Esophagus squamous epithelium (tissue), 5 donors: ENCODE results near the gene CFAP43. TPM values are rescaled to one million over a fixed set of nuclear protein-coding genes. Genes with fewer than 3 reads are reported as not detected.
"Not testable (repeated sequence)": the region's sequence is repeated elsewhere in the genome, so short reads cannot be mapped to it uniquely, and the experiment has no call there.

Source experiments
- DNase-seq: peaks from one replicate; lab custom pipeline; 2025; lab: John Stamatoyannopoulos, UW
- H3K27ac ChIP-seq, 4 donors: fragments of 200-600 bp; sonication (generic); one replicate each; pipeline ENCODE4 v1.5.1; 2016 to 2019; ENCODE audit warnings: mild to moderate bottlenecking in 1 of 4
- H3K27me3 ChIP-seq, 4 donors: fragments of 200-600 bp; sonication (generic); 1 replicate in 3 of 4; 2 replicates in 1 of 4; pipeline versions ENCODE4 v1.5.1 to v1.6.0; 2017 to 2021; ENCODE audit warnings: antibody characterized with exemption in 1 of 4
- H3K36me3 ChIP-seq, 3 donors: fragments of 200-600 bp; sonication (generic); one replicate each; pipeline ENCODE4 v1.5.1; 2016 to 2019
- H3K4me1 ChIP-seq, 3 donors: fragments of 200-600 bp; sonication (generic); one replicate each; pipeline ENCODE4 v1.5.1; 2017 to 2019
- H3K4me3 ChIP-seq, 4 donors: fragments of 200-600 bp; sonication (generic); 1 replicate in 3 of 4; 2 replicates in 1 of 4; pipeline ENCODE4 v1.5.1; 2016 to 2019; ENCODE audit warnings: mild to moderate bottlenecking in 2 of 4, moderate library complexity in 1 of 4
- H3K9me3 ChIP-seq, 3 donors: fragments of 200-600 bp; sonication (generic); one replicate each; pipeline ENCODE4 v1.5.1; 2016 to 2019
- POLR2A ChIP-seq, 4 donors: fragments of 450-650 bp; IDR thresholded peaks; one replicate each; pipeline ENCODE4 v1.6.1; 2017; ENCODE audit warnings: antibody characterized with exemption in 4 of 4, mild to moderate bottlenecking in 4 of 4, moderate library complexity in 3 of 4
- WGBS, 2 donors: methylation state at CpG; one replicate each; pipeline ENCODE4 v1.1.5; 2018; 5-methylcytosine and 5-hydroxymethylcytosine counted together
- intact Hi-C: fragments of 100-400 bp; cut with DNase I; formaldehyde crosslinking; loops from one replicate; pipeline ENCODE4 v1.15.0; 2022
- total RNA-seq, 4 donors: library from RNA; depleted of rRNA; stranded (reverse); fragments of >200 nt; gene quantifications; one replicate each; pipeline ENCODE4 v1.1.0, GENCODE V29; 2016
- TF ChIP-seq, protein P1 (sequence below), 6 experiments: fragments of 450-650 bp in 4 of 6; fragments of 200-600 bp in 2 of 6; sonication (generic) in 2 of 6; IDR thresholded peaks; one replicate each; pipeline ENCODE4 v1.5.1; 2016 to 2019; ENCODE audit warnings: antibody characterized with exemption in 6 of 6, mild to moderate bottlenecking in 4 of 6, moderate library complexity in 4 of 6
- donor health status: DM: yes; HTN: yes; CAD: no.

Gene CFAP43
- total RNA-seq, 4 donors from 2014 or later, result 0.19 to 0.38 TPM; not detected in 2

GRCh38 chr10:104243512-104243911, 11.3 kb upstream of the CFAP43 start:
- DNase-seq, result no peak
- H3K27me3 ChIP-seq, result peaks cover 0 to 6% (median 0%) of the 10 kb centered on the region in 4 donors
- H3K4me3 ChIP-seq, result no peak overlapping the region
- peaks cover 0 to 10% (median 0%) of the 10 kb centered on the region in 3 donors for H3K4me1 ChIP-seq
- intact Hi-C loops, result no loop called here
- no peak overlapping the region for H3K27ac ChIP-seq
- no peak for TF ChIP-seq POLR2A (IDR thresholded peaks at IDR 0.05)
- TF ChIP-seq, protein P1, sequence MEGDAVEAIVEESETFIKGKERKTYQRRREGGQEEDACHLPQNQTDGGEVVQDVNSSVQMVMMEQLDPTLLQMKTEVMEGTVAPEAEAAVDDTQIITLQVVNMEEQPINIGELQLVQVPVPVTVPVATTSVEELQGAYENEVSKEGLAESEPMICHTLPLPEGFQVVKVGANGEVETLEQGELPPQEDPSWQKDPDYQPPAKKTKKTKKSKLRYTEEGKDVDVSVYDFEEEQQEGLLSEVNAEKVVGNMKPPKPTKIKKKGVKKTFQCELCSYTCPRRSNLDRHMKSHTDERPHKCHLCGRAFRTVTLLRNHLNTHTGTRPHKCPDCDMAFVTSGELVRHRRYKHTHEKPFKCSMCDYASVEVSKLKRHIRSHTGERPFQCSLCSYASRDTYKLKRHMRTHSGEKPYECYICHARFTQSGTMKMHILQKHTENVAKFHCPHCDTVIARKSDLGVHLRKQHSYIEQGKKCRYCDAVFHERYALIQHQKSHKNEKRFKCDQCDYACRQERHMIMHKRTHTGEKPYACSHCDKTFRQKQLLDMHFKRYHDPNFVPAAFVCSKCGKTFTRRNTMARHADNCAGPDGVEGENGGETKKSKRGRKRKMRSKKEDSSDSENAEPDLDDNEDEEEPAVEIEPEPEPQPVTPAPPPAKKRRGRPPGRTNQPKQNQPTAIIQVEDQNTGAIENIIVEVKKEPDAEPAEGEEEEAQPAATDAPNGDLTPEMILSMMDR (IDR thresholded peaks at IDR 0.05), result no peak
- 61 to 74% methylated on average over 5 of the region's 5 CpGs for WGBS, 2 donors
- H3K36me3 ChIP-seq, result no peaks in the 10 kb centered on the region
- H3K9me3 ChIP-seq, result no peaks in the 10 kb centered on the region

GRCh38 chr10:104243009-104243408, 10.8 kb upstream of the CFAP43 start:
- H3K36me3 ChIP-seq, intact Hi-C loops, H3K27ac ChIP-seq, H3K4me3 ChIP-seq, DNase-seq, H3K27me3 ChIP-seq, H3K9me3 ChIP-seq: not testable (repeated sequence)
- 73 to 97% methylated on average over 2 to 3 of the region's 3 CpGs for WGBS, 2 donors
- H3K4me1 ChIP-seq, result peaks cover 0 to 10% (median 0%) of the 10 kb centered on the region in 3 donors

GRCh38 chr10:104242545-104242944, 10.4 kb upstream of the CFAP43 start:
- Histone ChIP-seq H3K4me3 (no peak overlapping the region), H3K9me3 (no peaks in the 10 kb centered on the region), H3K36me3 (no peaks in the 10 kb centered on the region), H3K4me1 (peaks cover 0 to 10% (median 0%) of the 10 kb centered on the region in 3 donors), H3K27ac (no peak overlapping the region), H3K27me3 (peaks cover 0 to 14% (median 0%) of the 10 kb centered on the region in 4 donors)
- no peak for TF ChIP-seq POLR2A (IDR thresholded peaks at IDR 0.05)
- TF ChIP-seq, protein P1 (IDR thresholded peaks at IDR 0.05), result no peak
- intact Hi-C loops, result no loop called here
- no peak for DNase-seq

- 61 to 75% methylated on average over 2 of the region's 2 CpGs for WGBS, 2 donors
- intact Hi-C loops, result no loop called here
- DNase-seq, result no peak
- Histone ChIP-seq H3K4me3 (no peak overlapping the region), H3K36me3 (no peaks in the 10 kb centered on the region), H3K9me3 (no peaks in the 10 kb centered on the region), H3K27ac (no peak overlapping the region), H3K27me3 (peaks cover 0 to 26% (median 0%) of the 10 kb centered on the region in 4 donors), H3K4me1 (no peaks in the 10 kb centered on the region)
- no peak for TF ChIP-seq POLR2A (IDR thresholded peaks at IDR 0.05)
- TF ChIP-seq, protein P1 (IDR thresholded peaks at IDR 0.05), result no peak
Measured at GRCh38 chr10:104240078-104240477, 7.9 kb upstream of the CFAP43 start.

DNA sequence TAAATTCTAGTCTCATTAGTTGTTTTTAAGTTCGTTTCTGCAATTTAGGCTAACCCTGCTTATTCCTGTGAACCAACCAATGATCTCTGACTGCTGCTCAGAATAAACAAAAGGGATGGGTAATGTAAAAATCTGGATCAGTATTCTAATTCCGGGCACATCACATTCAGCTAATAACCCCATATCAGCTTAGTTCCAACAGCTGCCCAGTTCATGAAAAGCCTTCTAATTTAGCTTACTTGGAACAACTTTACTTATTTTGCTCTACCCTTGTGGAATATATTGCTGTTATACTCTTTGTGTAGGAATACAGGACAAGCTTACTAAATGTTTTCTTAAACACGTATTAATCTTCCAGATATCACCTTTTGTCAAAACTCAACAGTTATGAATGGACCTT, 3.6 kb upstream of the CFAP43 start:
- Histone ChIP-seq H3K27ac (no peak overlapping the region), H3K4me1 (peaks cover 8 to 16% (median 9%) of the 10 kb centered on the region in 3 donors), H3K4me3 (no peak overlapping the region), H3K9me3 (no peaks in the 10 kb centered on the region), H3K36me3 (no peaks in the 10 kb centered on the region), H3K27me3 (peaks cover 0 to 29% (median 0%) of the 10 kb centered on the region in 4 donors)
- no peak for TF ChIP-seq POLR2A (IDR thresholded peaks at IDR 0.05)
- TF ChIP-seq, protein P1 (IDR thresholded peaks at IDR 0.05), result no peak
- intact Hi-C loops, result no loop called here
- WGBS, 2 donors, result 72 to 73% methylated on average over 3 of the region's 3 CpGs
- DNase-seq, result no peak

DNA sequence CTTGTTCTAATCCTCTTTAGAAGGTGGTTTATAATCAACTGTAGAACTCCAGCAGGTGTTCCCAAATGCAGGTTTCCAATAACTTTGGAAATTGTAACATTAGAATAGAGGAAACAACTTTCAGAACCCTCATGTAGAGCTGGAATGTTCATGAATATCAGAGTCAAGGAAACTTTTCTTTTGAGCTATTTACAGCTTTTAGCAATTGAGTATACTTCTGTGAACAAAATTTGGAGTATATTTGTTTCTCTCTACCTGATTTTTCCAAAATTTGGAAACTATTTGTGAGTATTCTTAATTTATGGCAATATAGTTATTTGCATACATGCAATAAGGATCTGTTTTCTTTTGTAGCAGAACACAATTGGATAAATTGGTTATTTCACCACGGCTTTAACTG, 2.8 kb upstream of the CFAP43 start:
- no peaks in the 10 kb centered on the region for H3K36me3 ChIP-seq
- 60 to 68% methylated on average over 1 of the region's 1 CpG for WGBS, 2 donors
- H3K27me3 ChIP-seq, result peaks cover 0 to 29% (median 0%) of the 10 kb centered on the region in 4 donors
- TF ChIP-seq, protein P1 (IDR thresholded peaks at IDR 0.05), result no peak
- no peak for TF ChIP-seq POLR2A (IDR thresholded peaks at IDR 0.05)
- intact Hi-C loops, result no loop called here
- no peak overlapping the region for H3K4me3 ChIP-seq
- no peaks in the 10 kb centered on the region for H3K9me3 ChIP-seq
- no peak overlapping the region for H3K27ac ChIP-seq
- peaks cover 8 to 16% (median 9%) of the 10 kb centered on the region in 3 donors for H3K4me1 ChIP-seq
- no peak for DNase-seq
